GM19463 (cell line): ENCODE data around the gene OCEL1.

Experiments used
- ATAC-seq: cut with Tn5 transposase; IDR thresholded peaks from one replicate; pipeline ENCODE4 v1.9.1; 2021; ENCODE audit warnings: mild to moderate bottlenecking, moderate library complexity; ENCODE audit not compliant: unreplicated experiment

Gene OCEL1

GRCh38 chr19:17237747-17238706 is 12.0 kb downstream of the OCEL1 start:
- no peak for ATAC-seq

DNA sequence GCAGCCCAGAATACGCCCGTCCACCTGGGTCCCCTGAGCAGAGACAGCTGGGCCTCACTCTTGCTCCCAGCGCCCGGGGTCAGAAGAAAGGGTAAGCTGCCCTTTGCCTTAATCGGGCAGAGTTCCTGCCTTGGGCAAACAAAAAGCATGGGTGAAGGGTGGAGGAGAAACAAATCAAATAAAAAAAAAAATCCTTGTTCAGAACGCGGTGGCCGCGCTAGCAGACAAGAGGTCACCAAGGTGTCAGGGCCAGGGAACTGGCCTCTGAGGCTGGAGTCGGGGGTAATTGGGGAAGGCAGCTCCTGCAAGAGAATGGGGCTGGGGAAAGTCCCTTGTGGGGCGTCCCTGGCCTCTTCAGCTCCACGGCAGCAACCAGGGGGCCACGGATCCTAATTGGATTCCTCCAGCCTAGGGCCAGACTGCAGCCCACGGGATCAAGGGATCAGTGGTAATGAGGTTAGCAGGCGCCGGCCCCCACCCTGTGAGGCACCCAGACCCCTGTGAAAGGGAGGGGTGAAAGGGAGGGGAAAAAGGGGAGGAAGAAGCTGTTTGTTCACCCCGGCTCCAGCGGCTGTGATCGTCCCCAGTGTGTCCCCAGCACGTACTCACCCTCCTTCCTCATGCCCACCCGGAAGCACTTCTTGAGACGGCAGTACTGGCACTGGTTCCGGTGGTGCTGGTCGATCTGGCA is 14.2 kb downstream of the OCEL1 start:
- no peak for ATAC-seq

DNA sequence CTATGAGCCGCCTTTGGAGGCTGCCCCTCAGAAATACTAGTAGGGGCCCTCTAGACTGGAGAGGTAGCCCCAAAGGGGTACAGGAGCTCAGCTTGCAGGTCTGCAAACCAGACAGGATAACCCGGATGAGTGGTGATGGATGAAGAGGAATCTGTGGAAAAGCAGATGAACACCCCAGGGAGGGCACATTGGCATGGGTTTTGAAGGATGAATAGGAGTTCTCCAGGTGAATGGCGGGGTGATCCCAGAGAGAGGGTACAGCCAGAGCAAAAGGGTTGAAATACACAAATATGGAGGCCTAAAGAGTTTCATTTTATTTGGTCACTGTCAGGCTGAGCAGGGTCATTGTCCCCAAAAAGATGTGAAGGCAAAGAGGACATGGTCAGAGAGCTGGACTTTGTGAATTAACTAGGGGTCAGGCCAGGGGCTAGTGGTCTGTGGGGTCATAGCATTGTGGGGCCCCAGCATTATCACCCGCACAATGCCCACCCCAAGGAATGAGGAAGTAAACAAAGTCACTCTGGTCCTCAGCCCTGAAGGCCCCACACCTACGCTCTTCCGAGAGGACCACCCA is 14.9 kb downstream of the OCEL1 start:
- no peak for ATAC-seq

- no peak for ATAC-seq
Observed at GRCh38 chr19:17242431-17243208, 16.6 kb downstream of the OCEL1 start.

DNA sequence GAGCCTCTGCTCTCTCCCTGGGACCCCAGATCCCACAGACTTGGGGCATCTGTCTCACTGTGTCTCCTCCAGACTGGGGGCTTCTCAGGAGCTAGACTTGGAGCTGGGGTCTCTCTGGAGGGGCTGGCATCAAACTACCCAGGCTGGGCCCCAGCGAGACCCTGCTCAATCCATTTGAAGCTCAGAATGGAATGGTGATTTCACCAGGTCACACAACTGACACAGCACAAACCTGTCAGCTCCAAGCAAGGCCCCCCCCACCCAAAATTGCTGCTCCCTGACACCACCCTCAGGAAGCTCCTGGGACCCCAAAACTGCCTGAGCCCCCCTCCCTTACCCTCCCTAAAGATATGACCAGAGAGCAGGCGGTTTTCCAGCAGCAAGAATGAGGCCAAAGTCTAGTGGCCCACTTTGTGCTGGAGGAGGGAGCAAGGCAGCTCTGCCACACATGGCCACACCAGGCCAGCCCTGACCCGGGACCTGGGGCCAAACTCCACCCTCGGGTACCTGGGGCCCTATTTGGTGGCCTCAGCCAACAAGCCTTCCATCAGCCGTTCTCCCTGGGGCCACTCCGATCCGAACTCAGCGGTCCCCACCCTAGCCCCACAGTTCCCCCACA is 17.3 kb downstream of the OCEL1 start:
- ATAC-seq = no peak

DNA sequence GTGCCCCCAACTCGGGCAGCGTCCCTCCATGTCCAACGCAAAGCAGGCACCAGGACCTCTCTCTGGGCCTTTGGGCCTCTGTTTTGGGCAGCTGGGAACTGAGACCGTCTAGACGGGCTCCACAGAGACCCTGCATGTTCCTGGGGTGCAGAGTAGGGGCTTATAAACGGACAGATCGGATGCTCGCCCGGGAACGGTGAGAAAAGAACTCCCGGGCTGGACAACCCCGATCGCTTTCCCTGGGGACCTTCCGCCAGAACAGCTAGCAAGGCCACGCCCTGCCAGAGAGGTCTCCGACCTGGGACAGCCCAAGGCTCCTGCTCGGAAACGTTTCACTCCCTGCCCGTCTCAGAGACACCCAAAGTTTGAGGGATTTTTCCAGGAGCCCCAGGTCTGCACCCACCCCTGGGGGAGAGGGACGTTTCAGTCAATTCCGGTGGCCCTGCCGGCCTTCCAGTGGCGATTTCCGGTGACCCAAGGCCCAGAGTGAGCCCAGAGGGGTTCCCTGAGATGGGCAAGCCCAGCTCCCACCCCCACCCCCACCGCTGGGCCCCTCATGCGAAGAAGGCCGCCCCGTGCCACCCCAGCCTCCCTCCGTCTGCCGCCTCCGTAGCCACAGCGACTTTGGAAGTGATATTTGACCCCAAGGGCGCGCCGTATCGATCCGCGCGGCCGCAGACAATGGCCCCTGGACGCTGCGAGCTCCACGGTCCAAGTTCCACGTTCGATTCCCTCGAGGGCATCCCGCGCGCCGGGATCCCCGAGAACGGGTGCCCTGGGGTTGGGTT is 18.0 kb downstream of the OCEL1 start:
- no peak for ATAC-seq

GRCh38 chr19:17244618-17245534 is 18.9 kb downstream of the OCEL1 start:
- no peak for ATAC-seq

- ATAC-seq = peak; percentile 12
Observed at GRCh38 chr19:17245535-17245984, 19.5 kb downstream of the OCEL1 start, which contains the start of gene NR2F6. TSS of gene NR2F6 (minus strand) at chr19:17245919. CDS start at chr19:17245220, 699 bp downstream.

- ATAC-seq = no peak
Observed at GRCh38 chr19:17246681-17247425, 20.8 kb downstream of the OCEL1 start.

DNA sequence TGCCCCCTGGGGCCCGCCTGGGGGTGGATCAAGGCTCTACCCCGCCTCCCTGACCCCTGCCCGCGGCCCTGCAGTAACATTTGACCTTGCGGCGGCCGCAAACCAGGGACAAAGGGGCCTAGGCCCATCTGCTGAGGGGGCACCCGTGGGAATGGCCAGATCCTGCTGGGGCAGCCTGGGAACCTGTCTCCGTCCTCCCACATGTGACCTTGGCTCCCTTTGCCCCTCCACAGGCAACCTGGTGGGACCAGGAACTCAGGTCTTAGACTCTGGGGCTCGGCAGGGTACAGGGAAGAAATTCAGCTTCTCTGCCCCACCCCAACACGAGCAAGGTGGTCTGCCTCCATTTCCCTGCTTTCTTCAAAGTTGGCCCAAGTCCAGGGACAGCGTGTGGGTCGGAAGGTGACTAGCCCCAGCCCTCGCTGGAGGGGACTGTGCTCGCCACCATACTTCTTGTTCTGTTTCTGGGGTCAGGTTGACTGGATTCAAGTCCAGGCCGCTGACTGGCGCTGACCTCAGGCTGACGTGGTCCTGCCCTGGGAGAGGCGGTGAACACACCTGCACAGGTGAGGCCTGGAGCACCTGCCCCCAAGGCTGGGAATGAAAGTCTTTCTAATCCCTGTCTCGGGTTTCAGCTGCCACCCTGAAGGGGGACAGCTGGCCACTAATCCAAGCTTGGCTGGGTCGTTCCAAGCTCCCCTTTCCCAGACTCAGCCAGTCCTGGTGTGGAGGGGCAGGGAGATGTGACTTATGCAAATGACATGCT is 22.2 kb downstream of the OCEL1 start:
- ATAC-seq = no peak

- no peak for ATAC-seq
Observed at GRCh38 chr19:17249887-17250548, 24.0 kb downstream of the OCEL1 start.

- no peak for ATAC-seq
Observed at GRCh38 chr19:17254636-17255035, 28.6 kb downstream of the OCEL1 start.

DNA sequence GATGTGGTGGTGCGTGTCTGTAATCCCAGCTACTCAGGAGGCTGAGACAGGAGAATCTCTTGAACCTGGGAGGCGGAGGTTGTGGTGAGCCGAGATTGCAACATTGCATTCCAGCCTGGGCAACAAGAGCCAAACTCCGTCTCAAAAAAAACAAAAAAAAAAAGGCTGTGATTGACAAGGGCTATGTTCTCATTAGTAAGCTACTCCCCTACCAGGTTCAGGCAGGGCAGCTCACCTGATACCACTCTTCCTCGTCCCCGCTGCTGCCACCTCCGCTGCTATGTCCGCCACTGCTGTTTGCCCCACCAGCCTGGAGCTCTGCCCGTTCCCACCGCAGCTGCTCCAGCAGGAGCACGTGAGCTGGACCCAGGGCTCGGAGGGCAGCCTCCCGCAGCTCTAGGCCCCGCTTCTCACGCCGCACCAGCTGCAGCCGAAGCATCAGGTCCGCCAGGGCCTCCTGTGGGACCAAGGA is 29.2 kb downstream of the OCEL1 start:
- no peak for ATAC-seq

GRCh38 chr19:17256130-17256529 is 30.1 kb downstream of the OCEL1 start:
- no peak for ATAC-seq

- ATAC-seq = no peak
Observed at GRCh38 chr19:17259118-17259780, 33.2 kb downstream of the OCEL1 start.

DNA sequence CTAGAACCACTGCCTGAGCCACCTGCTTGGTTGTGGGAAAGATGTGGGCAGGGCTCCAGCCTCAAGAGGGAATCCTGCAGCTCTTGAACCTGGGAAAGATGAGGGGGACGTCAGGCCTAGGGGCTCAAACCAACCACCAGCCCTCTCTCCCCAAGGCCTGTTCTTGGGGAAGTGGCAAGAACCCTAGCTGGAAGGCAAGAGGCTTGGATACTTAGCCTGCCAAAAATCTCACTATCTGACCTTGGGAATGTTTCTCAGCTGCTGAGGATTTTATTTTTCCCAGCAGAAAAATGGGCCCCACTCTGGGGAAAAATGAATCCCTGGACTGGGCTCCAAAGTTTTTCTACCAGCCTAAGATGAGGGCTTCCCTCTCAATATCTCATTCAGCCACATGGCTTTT is 33.9 kb downstream of the OCEL1 start:
- no peak for ATAC-seq
